ENCODE data around the gene TENT5D. TPM values are rescaled to one million over a fixed set of nuclear protein-coding genes. Genes with fewer than 3 reads are reported as not detected.

TENT5D gene
- total and polyA plus RNA-seq, 9 of the 15 experiments (the other 6 are each of a cell fraction or from before 2014, with no cell fraction given): 0.08 to 0.41 (median 0.15) TPM; not detected in 1

- BruUV-seq (replicated peaks): no TSS peak
- Histone ChIP-seq H3K36me3 (ENCODE audit: control insufficient read depth, insufficient read depth, low read length) (no peaks in the 10 kb centered on the region), H3K79me2 (ENCODE audit: control insufficient read depth, insufficient read depth, low read length) (no peaks in the 10 kb centered on the region), H3K27me3 (ENCODE audit: control insufficient read depth in 2 of 2, insufficient read depth in 2 of 2, low read length in 2 of 2) (no peaks in the 10 kb centered on the region), H3K27ac (ENCODE audit: extremely low read depth, low read depth, low read length) (no peak overlapping the region), H3K9ac (ENCODE audit: insufficient read depth in 1 of 2, low read depth in 2 of 2, low read length in 2 of 2) (no peak overlapping the region), H3K9me1 (ENCODE audit: control insufficient read depth, insufficient read depth, low read length) (no peaks in the 10 kb centered on the region), H4K20me1 (replicated peaks; ENCODE audit: control insufficient read depth, insufficient read depth, low read length) (no peaks in the 10 kb centered on the region), H3K4me3 (no peak overlapping the region), H3K9me3 (replicated peaks; ENCODE audit: control insufficient read depth, insufficient read depth, low read depth, low read length) (no peaks in the 10 kb centered on the region), H3K4me1 (replicated peaks in 1 of 2; ENCODE audit: control insufficient read depth in 2 of 2, insufficient read depth in 2 of 2, low read length in 2 of 2) (no peaks in the 10 kb centered on the region), H2AFZ (ENCODE audit: low read depth, low read length) (no peak overlapping the region), H3K4me2 (ENCODE audit: insufficient read depth, low read length) (no peak overlapping the region)
- no peak for FAIRE-seq
- ChIA-PET POLR2A (no interaction called here), CTCF (ENCODE audit: low intra/inter-chr PET ratio) (no interaction called here)
- intact Hi-C loops (cut with micrococcal nuclease): no loop called here
- in situ Hi-C loops (cut with MboI): no loop called here
- WGBS (ENCODE audit: insufficient coverage, low coverage, missing lambda C conversion rate): 50% methylated on average over 1 of the region's 1 CpG
- TF ChIP-seq, protein P1, sequence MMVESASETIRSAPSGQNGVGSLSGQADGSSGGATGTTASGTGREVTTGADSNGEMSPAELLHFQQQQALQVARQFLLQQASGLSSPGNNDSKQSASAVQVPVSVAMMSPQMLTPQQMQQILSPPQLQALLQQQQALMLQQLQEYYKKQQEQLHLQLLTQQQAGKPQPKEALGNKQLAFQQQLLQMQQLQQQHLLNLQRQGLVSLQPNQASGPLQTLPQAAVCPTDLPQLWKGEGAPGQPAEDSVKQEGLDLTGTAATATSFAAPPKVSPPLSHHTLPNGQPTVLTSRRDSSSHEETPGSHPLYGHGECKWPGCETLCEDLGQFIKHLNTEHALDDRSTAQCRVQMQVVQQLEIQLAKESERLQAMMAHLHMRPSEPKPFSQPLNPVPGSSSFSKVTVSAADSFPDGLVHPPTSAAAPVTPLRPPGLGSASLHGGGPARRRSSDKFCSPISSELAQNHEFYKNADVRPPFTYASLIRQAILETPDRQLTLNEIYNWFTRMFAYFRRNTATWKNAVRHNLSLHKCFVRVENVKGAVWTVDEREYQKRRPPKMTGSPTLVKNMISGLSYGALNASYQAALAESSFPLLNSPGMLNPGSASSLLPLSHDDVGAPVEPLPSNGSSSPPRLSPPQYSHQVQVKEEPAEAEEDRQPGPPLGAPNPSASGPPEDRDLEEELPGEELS (CRISPR knock-in tag; IDR thresholded peaks at IDR 0.05; ENCODE audit: borderline replicate concordance): no peak
- TF ChIP-seq NCOA4 (IDR thresholded peaks at IDR 0.05; ENCODE audit: partially characterized antibody) (no peak), SIX5 (IDR thresholded peaks at IDR 0.05; ENCODE audit: borderline replicate concordance in 1 of 2, insufficient read depth in 1 of 2, low read depth in 1 of 2, low read length in 2 of 2) (no peak), SIN3A (IDR thresholded peaks at IDR 0.05; ENCODE audit: borderline replicate concordance in 2 of 2, control insufficient read depth in 1 of 2, low read depth in 2 of 2, low read length in 2 of 2) (no peak)
- no peak for DNase-seq (ENCODE audit: extremely low read depth in 1 of 4, low spot score in 3 of 4)
- ATAC-seq: no peak
Observed at GRCh38 chrX:80486299-80486698, 66.1 kb downstream of the TENT5D start.

Data from K562 (cell line).